ENCODE measurements around the gene FOXN3. TPM values are rescaled to one million over a fixed set of nuclear protein-coding genes. Genes with fewer than 3 reads are reported as not detected.
A peak's percentile ranks its signal among the peaks of the same experiment; 100 is the strongest.

The FOXN3 gene
- total RNA-seq, 2 donors from 2014 or later = 53.9 to 141 TPM

DNA sequence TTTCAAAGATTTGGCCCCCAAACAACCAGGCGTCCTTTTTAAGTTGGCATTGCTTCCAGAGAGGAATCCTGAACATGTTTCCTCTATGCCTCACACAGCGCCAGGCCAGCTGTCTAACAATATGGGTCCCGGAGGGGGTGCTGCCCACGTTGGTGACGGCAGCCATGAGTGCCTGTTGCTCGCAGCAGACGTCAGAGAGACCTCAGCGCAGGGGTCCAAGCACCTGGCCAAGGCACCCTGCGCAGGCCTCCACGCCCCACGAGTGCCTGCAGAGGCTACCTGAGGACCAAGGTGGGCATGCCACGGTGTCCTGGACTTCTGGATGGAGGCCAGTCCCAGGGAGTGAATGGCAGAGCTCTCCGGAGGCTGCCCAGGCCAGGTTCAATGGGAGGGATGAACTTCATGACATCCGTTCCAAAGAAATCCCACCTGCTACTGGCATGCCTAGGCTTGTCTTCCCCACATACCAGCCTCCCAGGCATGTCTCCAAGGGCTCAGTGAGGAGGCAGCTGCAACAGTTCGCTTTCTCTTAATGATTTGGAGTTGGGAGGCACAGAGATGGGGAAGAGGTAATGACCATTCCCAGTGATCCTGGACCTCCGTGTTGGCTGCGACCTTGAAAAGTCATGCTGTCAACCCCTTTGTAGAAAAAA is 11.6 kb upstream of the FOXN3 start:
- intact Hi-C loops (cut with DNase I) = loop anchor here (10.0 kb wide), 2 partner anchors 196 to 276 kb away; no protein-coding TSS in a partner anchor
- H3K27me3 ChIP-seq (replicated peaks; ENCODE audit: insufficient read depth) = no peaks in the 10 kb centered on the region
- H3K36me3 ChIP-seq = no peaks in the 10 kb centered on the region
- peak; percentile 64 for DNase-seq (ENCODE audit: low spot score)
- H3K9me3 ChIP-seq = no peaks in the 10 kb centered on the region
- peak; percentile 19 for TF ChIP-seq POLR2AphosphoS5 (IDR thresholded peaks at IDR 0.05)
- TF ChIP-seq, protein P1, sequence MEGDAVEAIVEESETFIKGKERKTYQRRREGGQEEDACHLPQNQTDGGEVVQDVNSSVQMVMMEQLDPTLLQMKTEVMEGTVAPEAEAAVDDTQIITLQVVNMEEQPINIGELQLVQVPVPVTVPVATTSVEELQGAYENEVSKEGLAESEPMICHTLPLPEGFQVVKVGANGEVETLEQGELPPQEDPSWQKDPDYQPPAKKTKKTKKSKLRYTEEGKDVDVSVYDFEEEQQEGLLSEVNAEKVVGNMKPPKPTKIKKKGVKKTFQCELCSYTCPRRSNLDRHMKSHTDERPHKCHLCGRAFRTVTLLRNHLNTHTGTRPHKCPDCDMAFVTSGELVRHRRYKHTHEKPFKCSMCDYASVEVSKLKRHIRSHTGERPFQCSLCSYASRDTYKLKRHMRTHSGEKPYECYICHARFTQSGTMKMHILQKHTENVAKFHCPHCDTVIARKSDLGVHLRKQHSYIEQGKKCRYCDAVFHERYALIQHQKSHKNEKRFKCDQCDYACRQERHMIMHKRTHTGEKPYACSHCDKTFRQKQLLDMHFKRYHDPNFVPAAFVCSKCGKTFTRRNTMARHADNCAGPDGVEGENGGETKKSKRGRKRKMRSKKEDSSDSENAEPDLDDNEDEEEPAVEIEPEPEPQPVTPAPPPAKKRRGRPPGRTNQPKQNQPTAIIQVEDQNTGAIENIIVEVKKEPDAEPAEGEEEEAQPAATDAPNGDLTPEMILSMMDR (IDR thresholded peaks at IDR 0.05) = no peak
- peak overlapping the region; percentile 59 to 69 for H3K27ac ChIP-seq
- H3K4me1 ChIP-seq (replicated peaks) = peaks cover 6% of the 10 kb centered on the region
- 18% methylated on average over 14 of the region's 17 CpGs for WGBS
- no peak overlapping the region for H3K4me3 ChIP-seq

DNA sequence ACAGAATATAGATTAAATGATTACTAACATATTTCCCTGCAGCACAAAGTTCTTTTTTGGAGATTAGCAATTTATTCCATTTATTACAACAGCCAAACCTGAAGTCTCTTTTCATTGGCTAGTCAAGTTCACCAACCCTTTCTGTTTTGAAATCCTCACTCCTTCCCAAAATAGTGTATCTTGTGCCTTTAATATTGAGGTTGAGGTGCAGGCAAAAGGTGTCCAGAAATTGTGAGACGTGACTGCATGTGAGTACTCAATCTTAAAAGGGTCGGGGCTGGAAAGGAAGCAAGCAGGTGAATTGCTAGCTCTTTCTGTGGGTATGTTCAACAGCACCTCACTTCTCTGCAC is 11.1 kb upstream of the FOXN3 start:
- Histone ChIP-seq H3K36me3 (no peaks in the 10 kb centered on the region), H3K9me3 (no peaks in the 10 kb centered on the region), H3K4me3 (no peak overlapping the region), H3K27ac (peak overlapping the region; percentile 59 to 69), H3K4me1 (replicated peaks) (peaks cover 6% of the 10 kb centered on the region), H3K27me3 (replicated peaks; ENCODE audit: insufficient read depth) (no peaks in the 10 kb centered on the region)
- WGBS = 34% methylated on average over 2 of the region's 2 CpGs
- intact Hi-C loops (cut with DNase I) = loop anchor here (10.0 kb wide), 2 partner anchors 197 to 277 kb away; no protein-coding TSS in a partner anchor
- DNase-seq (ENCODE audit: low spot score) = no peak
- TF ChIP-seq, protein P1 (IDR thresholded peaks at IDR 0.05) = no peak
- TF ChIP-seq POLR2A (IDR thresholded peaks at IDR 0.05) (no peak), POLR2AphosphoS5 (IDR thresholded peaks at IDR 0.05) (no peak)

DNA sequence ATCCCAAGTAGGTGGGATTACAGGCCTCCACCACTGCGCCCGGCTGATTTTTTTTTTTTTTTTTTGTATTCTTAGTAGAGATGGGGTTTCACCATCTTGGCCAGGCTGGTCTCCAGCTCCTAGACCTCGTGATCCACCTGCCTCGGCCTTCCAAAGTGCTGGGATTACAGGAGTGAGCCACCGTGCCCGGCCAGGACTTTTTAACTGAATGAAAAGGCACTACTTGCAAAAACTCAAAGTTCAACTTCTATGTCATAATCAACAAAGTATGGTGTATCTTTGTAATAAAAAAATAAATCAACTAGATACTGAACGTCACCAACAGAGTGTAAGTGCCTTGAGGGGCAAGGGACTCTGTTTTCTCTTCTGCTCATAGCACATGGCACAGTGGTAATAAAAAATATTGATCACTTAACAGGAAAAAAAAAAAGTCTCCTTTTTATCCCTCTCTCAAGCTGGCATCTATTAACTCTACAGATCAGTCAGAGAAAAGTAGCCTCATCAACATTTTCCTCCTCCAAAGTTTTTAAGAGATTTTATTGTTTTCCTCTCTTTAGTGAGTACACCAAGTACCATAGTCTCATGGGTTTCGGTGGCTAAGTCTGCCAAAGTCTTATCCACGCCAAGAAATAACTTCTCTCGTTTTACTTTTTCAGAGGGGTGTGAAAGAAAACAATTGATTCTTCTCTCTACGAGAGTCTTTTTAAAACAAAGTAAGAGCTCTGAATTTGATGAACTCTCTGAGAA is 10.6 kb upstream of the FOXN3 start:
- 49% methylated on average over 11 of the region's 11 CpGs for WGBS
- no peak overlapping the region for H3K4me3 ChIP-seq
- H3K36me3 ChIP-seq = no peaks in the 10 kb centered on the region
- intact Hi-C loops (cut with DNase I) = loop anchor here (10.0 kb wide), 2 partner anchors 197 to 277 kb away; no protein-coding TSS in a partner anchor
- no peaks in the 10 kb centered on the region for H3K9me3 ChIP-seq
- peaks cover 6% of the 10 kb centered on the region for H3K4me1 ChIP-seq (replicated peaks)
- TF ChIP-seq POLR2A (IDR thresholded peaks at IDR 0.05) = no peak
- peak; percentile 81 for TF ChIP-seq POLR2AphosphoS5 (IDR thresholded peaks at IDR 0.05)
- DNase-seq (ENCODE audit: low spot score) = peak; percentile 51
- H3K27me3 ChIP-seq (replicated peaks; ENCODE audit: insufficient read depth) = no peaks in the 10 kb centered on the region
- peak overlapping the region; percentile 59 to 69 for H3K27ac ChIP-seq

DNA sequence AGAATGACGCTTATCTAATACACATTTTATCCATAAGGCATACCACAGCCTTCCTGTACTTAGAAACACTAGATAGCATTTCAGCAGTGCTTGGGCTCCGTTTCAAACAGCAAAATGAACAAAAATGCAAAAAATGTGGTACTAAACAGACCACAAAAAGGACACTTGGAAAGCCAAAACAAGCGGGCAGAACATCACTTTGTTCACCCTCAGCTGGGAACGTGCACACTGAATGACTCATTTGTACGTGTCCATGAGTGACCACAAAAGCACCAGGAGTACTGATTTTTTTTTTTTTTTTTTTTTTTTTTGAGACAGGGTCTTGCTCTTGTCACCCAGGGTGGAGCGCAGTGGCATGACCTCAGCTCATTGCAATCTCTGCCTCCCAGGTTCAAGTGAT is 8.9 kb upstream of the FOXN3 start:
- 73% methylated on average over 6 of the region's 6 CpGs for WGBS
- Histone ChIP-seq H3K36me3 (no peaks in the 10 kb centered on the region), H3K27me3 (replicated peaks; ENCODE audit: insufficient read depth) (no peaks in the 10 kb centered on the region), H3K27ac (no peak overlapping the region), H3K4me1 (replicated peaks) (peaks cover 6% of the 10 kb centered on the region), H3K9me3 (no peaks in the 10 kb centered on the region), H3K4me3 (no peak overlapping the region)
- intact Hi-C loops (cut with DNase I) = loop anchor here (10.0 kb wide), 2 partner anchors 199 to 279 kb away; no protein-coding TSS in a partner anchor
- DNase-seq (ENCODE audit: low spot score) = no peak
- TF ChIP-seq, protein P1 (IDR thresholded peaks at IDR 0.05) = no peak
- TF ChIP-seq POLR2AphosphoS5 (IDR thresholded peaks at IDR 0.05) (no peak), POLR2A (IDR thresholded peaks at IDR 0.05) (no peak)

GRCh38 chr14:89424241-89424640 is 7.2 kb upstream of the FOXN3 start:
- 35% methylated on average over 6 of the region's 6 CpGs for WGBS
- no peak for DNase-seq (ENCODE audit: low spot score)
- Histone ChIP-seq H3K27ac (no peak overlapping the region), H3K4me3 (no peak overlapping the region), H3K9me3 (no peaks in the 10 kb centered on the region), H3K27me3 (replicated peaks; ENCODE audit: insufficient read depth) (no peaks in the 10 kb centered on the region), H3K4me1 (replicated peaks) (peaks cover 3% of the 10 kb centered on the region), H3K36me3 (no peaks in the 10 kb centered on the region)
- TF ChIP-seq POLR2AphosphoS5 (IDR thresholded peaks at IDR 0.05) (no peak), POLR2A (IDR thresholded peaks at IDR 0.05) (no peak)
- TF ChIP-seq, protein P1 (IDR thresholded peaks at IDR 0.05) = no peak
- intact Hi-C loops (cut with DNase I) = loop anchor here (10.0 kb wide), 2 partner anchors 201 to 281 kb away; no protein-coding TSS in a partner anchor
